GM21447 (cell line): ENCODE results near the gene DUSP16.
"Not testable (repeated sequence)": the region's sequence is repeated elsewhere in the genome, so short reads cannot be mapped to it uniquely, and the experiment has no call there.

Source experiments
- ATAC-seq: cut with Tn5 transposase; IDR thresholded peaks from one replicate; pipeline ENCODE4 v1.9.1; 2021; ENCODE audit not compliant: unreplicated experiment

Gene DUSP16

GRCh38 chr12:12583510-12584178 lies 21.0 kb upstream of the DUSP16 start:
- no peak for ATAC-seq

GRCh38 chr12:12582895-12583303 lies 20.2 kb upstream of the DUSP16 start:
- peak; percentile 95 for ATAC-seq

GRCh38 chr12:12582193-12582881 lies 19.7 kb upstream of the DUSP16 start:
- ATAC-seq, result peak; percentile 42

GRCh38 chr12:12580716-12581115 lies 18.1 kb upstream of the DUSP16 start:
- not testable (repeated sequence) for ATAC-seq

- ATAC-seq, result no peak
Observed at GRCh38 chr12:12577786-12578185, 15.1 kb upstream of the DUSP16 start.

GRCh38 chr12:12572659-12573058 lies 10.0 kb upstream of the DUSP16 start:
- no peak for ATAC-seq

- not testable (repeated sequence) for ATAC-seq
Observed at GRCh38 chr12:12565971-12566370, 3.3 kb upstream of the DUSP16 start.

- no peak for ATAC-seq
Observed at GRCh38 chr12:12564911-12565310, 2.2 kb upstream of the DUSP16 start.

GRCh38 chr12:12563290-12563928 lies 746 bp upstream of the DUSP16 start:
- ATAC-seq, result no peak

GRCh38 chr12:12562016-12562483 lies 613 bp downstream of the DUSP16 start:
- no peak for ATAC-seq

- ATAC-seq, result no peak
Observed at GRCh38 chr12:12561371-12562015, 1.2 kb downstream of the DUSP16 start.

GRCh38 chr12:12560587-12561370 lies 1.9 kb downstream of the DUSP16 start:
- no peak for ATAC-seq

GRCh38 chr12:12559719-12560296 lies 2.9 kb downstream of the DUSP16 start:
- no peak for ATAC-seq

- no peak for ATAC-seq
Observed at GRCh38 chr12:12558291-12558690, 4.4 kb downstream of the DUSP16 start.

- no peak for ATAC-seq
Observed at GRCh38 chr12:12557733-12558132, 4.9 kb downstream of the DUSP16 start.

- no peak for ATAC-seq
Observed at GRCh38 chr12:12555656-12556055, 7.0 kb downstream of the DUSP16 start.

- ATAC-seq, result no peak
Observed at GRCh38 chr12:12553208-12553785, 9.4 kb downstream of the DUSP16 start.

GRCh38 chr12:12551115-12551514 lies 11.5 kb downstream of the DUSP16 start:
- no peak for ATAC-seq

- no peak for ATAC-seq
Observed at GRCh38 chr12:12550277-12550676, 12.4 kb downstream of the DUSP16 start.

- no peak for ATAC-seq
Observed at GRCh38 chr12:12549426-12549825, 13.2 kb downstream of the DUSP16 start.
